DOHH2 (cell line): ENCODE results near the gene EPHB2.

Experiments used
- H3F3A ChIP-seq: fragments of 200-600 bp; sonication (generic), shearing (Covaris generic); 2 replicates; pipeline ENCODE4 v1.6.0; 2016; ENCODE audit warnings: antibody characterized with exemption, mild to moderate bottlenecking; ENCODE audit not compliant: control insufficient read depth, insufficient read depth
- H3K27ac ChIP-seq: fragments of 200-600 bp; sonication (generic); 2 replicates; pipeline ENCODE4 v1.5.1; 2014; ENCODE audit warnings: low read depth, mild to moderate bottlenecking, low read length, moderate library complexity
- H3K27me3 ChIP-seq: fragments of 200-600 bp; sonication (generic); 2 replicates; pipeline ENCODE4 v1.6.1; 2014; ENCODE audit warnings: mild to moderate bottlenecking, low read length, mixed read lengths; ENCODE audit not compliant: control insufficient read depth
- H3K36me3 ChIP-seq: fragments of 200-600 bp; sonication (generic); 2 replicates; pipeline ENCODE4 v1.6.1; 2014; ENCODE audit warnings: mild to moderate bottlenecking, low read length, moderate library complexity, mixed read lengths; ENCODE audit not compliant: control insufficient read depth
- H3K4me1 ChIP-seq: fragments of 200-600 bp; sonication (generic); 2 replicates; pipeline ENCODE4 v1.6.1; 2014; ENCODE audit warnings: mild to moderate bottlenecking, low read length, mixed read lengths; ENCODE audit not compliant: control insufficient read depth
- H3K4me2 ChIP-seq: fragments of 200-600 bp; sonication (generic); 2 replicates; pipeline ENCODE4 v1.6.0; 2014; ENCODE audit warnings: mild to moderate bottlenecking, low read length, moderate library complexity
- H3K4me3 ChIP-seq: fragments of 200-600 bp; sonication (generic); 2 replicates; pipeline ENCODE4 v1.5.1; 2014; ENCODE audit warnings: mild to moderate bottlenecking, low read length, mixed read lengths
- H3K79me2 ChIP-seq: fragments of 200-600 bp; sonication (generic); 2 replicates; pipeline ENCODE4 v1.6.1; 2014; ENCODE audit warnings: mild to moderate bottlenecking, low read length, mixed read lengths; ENCODE audit not compliant: control insufficient read depth
- H3K9me2 ChIP-seq: fragments of 200-600 bp; sonication (generic); replicated peaks from 2 replicates; pipeline ENCODE4 v1.6.1; 2014; ENCODE audit warnings: mild to moderate bottlenecking, low read length, mixed read lengths; ENCODE audit not compliant: control insufficient read depth
- H3K9me3 ChIP-seq: fragments of 200-600 bp; sonication (generic); 2 replicates; pipeline ENCODE4 v1.6.1; 2014; ENCODE audit warnings: antibody characterized with exemption, low read length, mixed read lengths; ENCODE audit not compliant: control insufficient read depth, insufficient read depth
- H4K20me1 ChIP-seq: fragments of 200-600 bp; sonication (generic); 2 replicates; pipeline ENCODE4 v1.6.0; 2014; ENCODE audit warnings: low read depth, mild to moderate bottlenecking, antibody characterized with exemption, low read length, moderate library complexity; ENCODE audit not compliant: control insufficient read depth, insufficient read depth
- EZH2phosphoT487 ChIP-seq: fragments of 200-600 bp; sonication (generic); IDR thresholded peaks from 2 replicates; pipeline ENCODE4 v1.6.1; 2017; ENCODE audit warnings: borderline replicate concordance, mild to moderate bottlenecking, antibody characterized with exemption, low read length, moderate library complexity, mixed read lengths
- TF ChIP-seq, protein P1 (sequence below): fragments of 200-600 bp; sonication (generic); IDR thresholded peaks from one replicate; pipeline ENCODE4 v1.5.1; 2014; ENCODE audit warnings: antibody characterized with exemption, mild to moderate bottlenecking, low read depth, low read length; ENCODE audit not compliant: poor library complexity, severe bottlenecking

The EPHB2 gene

DNA sequence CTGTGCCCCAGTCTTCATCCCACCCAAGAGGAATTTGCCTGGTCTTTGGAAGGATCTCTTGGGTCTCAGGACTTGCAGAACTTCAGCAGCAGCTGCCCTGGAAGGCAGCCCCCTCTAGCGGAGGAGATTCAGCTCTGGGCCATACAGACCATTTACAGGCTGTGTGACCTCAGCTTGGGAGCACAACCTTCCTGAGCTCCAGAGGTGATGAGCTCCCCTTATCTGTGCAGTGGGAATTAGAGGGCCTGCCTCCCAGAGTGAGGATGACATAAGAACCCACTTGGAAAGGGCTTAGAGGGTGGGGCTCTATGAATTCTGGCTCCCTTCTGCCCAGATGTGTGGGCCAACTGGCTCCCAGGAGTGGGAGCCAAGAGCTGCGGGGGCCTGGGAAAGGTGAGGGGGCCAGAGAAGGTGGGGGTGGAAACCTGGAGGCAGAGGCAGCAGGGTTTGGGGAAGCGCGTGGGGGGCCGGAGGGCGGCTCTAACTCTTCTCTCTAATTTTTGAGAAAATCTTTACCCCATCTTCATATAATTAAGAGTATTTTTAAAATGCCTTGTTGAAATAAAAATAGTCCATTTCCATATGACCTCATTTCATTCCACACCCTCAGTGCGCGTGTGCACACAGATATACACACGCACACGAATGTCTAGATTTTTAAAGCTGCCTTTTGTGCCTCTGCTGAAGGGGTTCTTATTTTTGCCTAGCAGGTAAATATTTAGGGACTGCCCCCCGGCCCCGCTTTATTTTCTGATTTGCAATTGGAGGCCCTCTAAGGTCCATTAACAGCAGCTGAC is 21.5 kb downstream of the EPHB2 start:
- no peaks in the 10 kb centered on the region for H4K20me1 ChIP-seq
- no peak overlapping the region for H3K27ac ChIP-seq
- no peaks in the 10 kb centered on the region for H3K79me2 ChIP-seq
- H3K36me3 ChIP-seq = no peaks in the 10 kb centered on the region
- no peaks in the 10 kb centered on the region for H3F3A ChIP-seq
- H3K4me1 ChIP-seq = no peaks in the 10 kb centered on the region
- no peaks in the 10 kb centered on the region for H3K27me3 ChIP-seq
- no peak for TF ChIP-seq EZH2phosphoT487
- TF ChIP-seq, protein P1, sequence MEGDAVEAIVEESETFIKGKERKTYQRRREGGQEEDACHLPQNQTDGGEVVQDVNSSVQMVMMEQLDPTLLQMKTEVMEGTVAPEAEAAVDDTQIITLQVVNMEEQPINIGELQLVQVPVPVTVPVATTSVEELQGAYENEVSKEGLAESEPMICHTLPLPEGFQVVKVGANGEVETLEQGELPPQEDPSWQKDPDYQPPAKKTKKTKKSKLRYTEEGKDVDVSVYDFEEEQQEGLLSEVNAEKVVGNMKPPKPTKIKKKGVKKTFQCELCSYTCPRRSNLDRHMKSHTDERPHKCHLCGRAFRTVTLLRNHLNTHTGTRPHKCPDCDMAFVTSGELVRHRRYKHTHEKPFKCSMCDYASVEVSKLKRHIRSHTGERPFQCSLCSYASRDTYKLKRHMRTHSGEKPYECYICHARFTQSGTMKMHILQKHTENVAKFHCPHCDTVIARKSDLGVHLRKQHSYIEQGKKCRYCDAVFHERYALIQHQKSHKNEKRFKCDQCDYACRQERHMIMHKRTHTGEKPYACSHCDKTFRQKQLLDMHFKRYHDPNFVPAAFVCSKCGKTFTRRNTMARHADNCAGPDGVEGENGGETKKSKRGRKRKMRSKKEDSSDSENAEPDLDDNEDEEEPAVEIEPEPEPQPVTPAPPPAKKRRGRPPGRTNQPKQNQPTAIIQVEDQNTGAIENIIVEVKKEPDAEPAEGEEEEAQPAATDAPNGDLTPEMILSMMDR = peak; percentile 28
- H3K9me2 ChIP-seq = no peaks in the 10 kb centered on the region
- H3K4me2 ChIP-seq = no peak overlapping the region
- no peak overlapping the region for H3K4me3 ChIP-seq
- no peaks in the 10 kb centered on the region for H3K9me3 ChIP-seq

DNA sequence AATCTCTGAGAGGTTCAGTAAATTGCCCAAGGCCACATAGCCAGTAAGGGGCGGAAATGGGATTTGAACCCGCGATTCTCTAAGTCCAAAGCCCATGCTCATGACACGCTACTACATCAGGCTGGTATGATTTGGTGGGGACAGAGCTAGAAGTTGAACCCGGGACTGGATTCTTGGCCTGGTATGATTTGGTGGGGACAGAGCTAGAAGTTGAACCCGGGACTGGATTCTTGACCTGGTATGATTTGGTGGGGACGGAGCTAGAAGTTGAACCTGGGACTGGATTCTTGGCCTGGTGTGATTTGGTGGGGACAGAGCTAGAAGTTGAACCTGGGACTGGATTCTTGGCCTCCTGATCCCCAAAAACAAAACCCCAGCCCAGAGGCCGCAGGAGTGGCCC is 23.0 kb downstream of the EPHB2 start:
- Histone ChIP-seq H4K20me1 (no peaks in the 10 kb centered on the region), H3K4me3 (no peak overlapping the region), H3K9me2 (no peaks in the 10 kb centered on the region), H3K36me3 (no peaks in the 10 kb centered on the region), H3K4me1 (no peaks in the 10 kb centered on the region), H3K27ac (no peak overlapping the region), H3K79me2 (no peaks in the 10 kb centered on the region), H3F3A (no peaks in the 10 kb centered on the region), H3K27me3 (no peaks in the 10 kb centered on the region), H3K4me2 (no peak overlapping the region), H3K9me3 (no peaks in the 10 kb centered on the region)
- TF ChIP-seq, protein P1 = no peak
- TF ChIP-seq EZH2phosphoT487 = no peak

DNA sequence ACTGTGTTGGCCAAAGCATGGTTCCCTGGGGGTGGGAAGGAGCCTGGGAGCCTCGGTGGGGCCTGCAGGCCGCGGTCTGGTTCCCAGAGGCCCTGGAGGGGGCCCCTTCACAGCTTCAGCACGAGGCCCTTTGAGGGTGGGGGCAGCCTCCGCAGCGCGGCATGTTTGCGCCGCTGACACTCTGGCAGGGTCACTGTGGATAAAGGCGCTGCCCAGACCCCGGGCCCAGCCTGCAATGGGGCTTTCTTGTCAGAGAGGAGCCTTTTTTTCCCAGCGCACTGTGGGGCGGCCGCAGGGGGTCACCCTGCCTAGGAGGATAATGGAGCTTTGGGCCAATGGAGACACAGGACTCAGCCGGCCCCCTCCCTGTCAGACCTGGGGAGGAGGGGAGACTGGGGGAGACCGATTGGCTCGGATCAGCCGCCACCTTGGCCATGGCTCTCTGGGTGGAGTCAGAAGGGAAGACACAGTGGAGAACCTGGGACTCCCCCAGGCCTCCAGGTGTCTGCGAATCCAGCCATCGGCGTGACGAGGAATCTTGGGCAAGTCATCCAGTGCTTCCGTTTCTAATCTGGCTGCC is 26.0 kb downstream of the EPHB2 start:
- H3K36me3 ChIP-seq = no peaks in the 10 kb centered on the region
- no peaks in the 10 kb centered on the region for H3K9me3 ChIP-seq
- no peak overlapping the region for H3K4me2 ChIP-seq
- H3K4me1 ChIP-seq = no peaks in the 10 kb centered on the region
- no peak overlapping the region for H3K4me3 ChIP-seq
- H4K20me1 ChIP-seq = no peaks in the 10 kb centered on the region
- H3K27ac ChIP-seq = no peak overlapping the region
- TF ChIP-seq, protein P1 = no peak
- TF ChIP-seq EZH2phosphoT487 = no peak
- no peaks in the 10 kb centered on the region for H3K79me2 ChIP-seq
- H3K9me2 ChIP-seq = no peaks in the 10 kb centered on the region
- H3K27me3 ChIP-seq = no peaks in the 10 kb centered on the region
- H3F3A ChIP-seq = no peaks in the 10 kb centered on the region
